ENCODE measurements around the gene APBB3.

The APBB3 gene

DNA sequence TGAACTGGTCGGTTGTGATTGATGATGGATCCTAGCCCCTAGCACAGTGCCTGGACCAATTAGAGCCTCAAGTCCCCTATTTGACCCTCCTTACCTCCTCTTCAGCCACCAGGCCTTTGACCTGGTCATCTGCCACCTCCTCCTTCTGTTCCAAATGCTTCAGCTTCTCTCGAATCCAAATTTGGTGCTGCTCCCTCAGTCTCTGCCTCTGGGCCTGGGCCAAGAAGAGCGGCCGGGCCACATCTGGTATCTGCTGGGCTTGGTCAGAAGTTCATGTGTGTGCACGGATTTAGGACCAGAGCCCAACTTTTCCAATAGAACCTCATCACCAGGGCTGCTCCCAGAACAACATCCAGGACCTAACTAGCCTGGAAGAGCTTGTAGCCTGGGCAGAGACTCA, 6.7 kb upstream of the APBB3 start:
- POLR2A ChIA-PET, result interaction anchor here (1.0 to 2.8 kb wide), 3 partner anchors 8 to 76 kb away, joined by 3 to 16 read pairs (median 6); partner anchors contain the start of genes IK, NDUFA2 and SRA1

DNA sequence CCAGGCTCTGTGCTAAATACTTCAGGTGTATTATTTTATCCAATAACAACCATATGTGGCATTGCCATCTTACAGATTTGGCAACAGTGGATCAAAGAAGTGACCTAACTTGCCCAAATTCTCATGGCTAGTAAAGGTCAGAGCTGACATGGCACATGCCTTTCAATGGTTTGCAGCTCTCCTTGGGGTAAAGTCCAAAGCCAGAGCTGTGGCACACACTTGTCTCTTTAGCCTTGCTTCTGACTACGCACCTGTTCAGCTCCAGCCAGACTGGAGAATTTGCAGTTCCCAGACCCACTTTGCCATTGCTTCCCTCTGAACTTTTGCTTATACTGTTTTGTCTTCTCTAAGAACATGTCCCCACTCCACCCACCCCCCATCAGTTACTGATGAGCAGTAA, 6.1 kb upstream of the APBB3 start:
- POLR2A ChIA-PET, result interaction anchor here (0.6 to 2.8 kb wide), 3 partner anchors 13 to 76 kb away, joined by 4 to 16 read pairs (median 5); partner anchors contain the start of genes IK, NDUFA2 and SRA1
- CTCF ChIA-PET, result no interaction called here

More for the DNA sequence above, 6.7 kb upstream of the APBB3 start:
- no peak for DNase-seq (ENCODE audit: extremely low spot score)
- CTCF ChIA-PET, result no interaction called here
- no peak for TF ChIP-seq FOXK2 (IDR thresholded peaks at IDR 0.05)
- TF ChIP-seq HDGF (IDR thresholded peaks at IDR 0.05; ENCODE audit: borderline replicate concordance), result no peak
- TF ChIP-seq FOXM1 (IDR thresholded peaks at IDR 0.05; ENCODE audit: borderline replicate concordance), result no peak

DNA sequence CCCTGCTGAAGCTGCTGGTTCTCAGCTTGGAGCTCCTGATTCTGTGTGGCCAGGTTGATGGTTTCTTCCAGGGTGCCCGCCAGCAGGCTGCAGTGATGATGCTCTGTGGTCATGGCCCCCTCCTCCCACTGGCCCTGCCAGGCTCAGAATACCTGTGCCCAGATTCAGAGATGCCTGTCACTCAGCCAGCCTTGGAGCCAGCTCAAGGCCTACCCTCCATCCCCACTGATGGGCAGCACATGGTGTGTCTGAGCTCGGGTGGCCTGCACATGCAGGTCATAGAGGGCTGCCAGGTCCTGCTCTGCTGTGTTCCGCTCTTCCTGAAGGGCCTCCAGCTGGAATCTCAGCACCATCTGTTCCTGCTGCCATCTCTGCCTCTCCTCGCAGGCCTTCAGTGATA, 5.7 kb upstream of the APBB3 start:
- DNase-seq (ENCODE audit: extremely low spot score), result no peak
- CTCF ChIA-PET, result no interaction called here
- TF ChIP-seq CTBP1 (IDR thresholded peaks at IDR 0.05; ENCODE audit: borderline replicate concordance), result no peak
- TF ChIP-seq ELF4 (IDR thresholded peaks at IDR 0.05), result no peak
- TF ChIP-seq FOXK2 (IDR thresholded peaks at IDR 0.05), result no peak
- TF ChIP-seq LEF1 (IDR thresholded peaks at IDR 0.05; ENCODE audit: borderline replicate concordance), result no peak
- no peak for TF ChIP-seq FOXA1 (IDR thresholded peaks at IDR 0.05)
- no peak for TF ChIP-seq HDGF (IDR thresholded peaks at IDR 0.05; ENCODE audit: borderline replicate concordance)
- no peak for TF ChIP-seq SP1 (IDR thresholded peaks at IDR 0.05)
- no peak for TF ChIP-seq L3MBTL2 (conservative IDR thresholded peaks at IDR 0.05)
- no peak for TF ChIP-seq ZNF384 (IDR thresholded peaks at IDR 0.05)
- no peak for TF ChIP-seq BHLHE40 (IDR thresholded peaks at IDR 0.05; ENCODE audit: borderline replicate concordance)
- TF ChIP-seq ARNT (IDR thresholded peaks at IDR 0.05), result no peak
- POLR2A ChIA-PET, result interaction anchor here (0.6 to 2.8 kb wide), 4 partner anchors 8 to 77 kb away, joined by 3 to 16 read pairs (median 4); partner anchors contain the start of genes IK, NDUFA2 and SRA1

More for the DNA sequence above, 6.1 kb upstream of the APBB3 start:
- TF ChIP-seq SUZ12 (IDR thresholded peaks at IDR 0.05), result no peak
- TF ChIP-seq SP1 (IDR thresholded peaks at IDR 0.05), result no peak
- no peak for TF ChIP-seq FOXA1 (IDR thresholded peaks at IDR 0.05)
- TF ChIP-seq HDGF (IDR thresholded peaks at IDR 0.05; ENCODE audit: borderline replicate concordance), result no peak
- TF ChIP-seq L3MBTL2 (conservative IDR thresholded peaks at IDR 0.05), result no peak
- no peak for TF ChIP-seq ZNF384 (IDR thresholded peaks at IDR 0.05)
- no peak for TF ChIP-seq FOXK2 (IDR thresholded peaks at IDR 0.05)
- TF ChIP-seq, protein P1, sequence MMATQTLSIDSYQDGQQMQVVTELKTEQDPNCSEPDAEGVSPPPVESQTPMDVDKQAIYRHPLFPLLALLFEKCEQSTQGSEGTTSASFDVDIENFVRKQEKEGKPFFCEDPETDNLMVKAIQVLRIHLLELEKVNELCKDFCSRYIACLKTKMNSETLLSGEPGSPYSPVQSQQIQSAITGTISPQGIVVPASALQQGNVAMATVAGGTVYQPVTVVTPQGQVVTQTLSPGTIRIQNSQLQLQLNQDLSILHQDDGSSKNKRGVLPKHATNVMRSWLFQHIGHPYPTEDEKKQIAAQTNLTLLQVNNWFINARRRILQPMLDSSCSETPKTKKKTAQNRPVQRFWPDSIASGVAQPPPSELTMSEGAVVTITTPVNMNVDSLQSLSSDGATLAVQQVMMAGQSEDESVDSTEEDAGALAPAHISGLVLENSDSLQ (IDR thresholded peaks at IDR 0.05), result no peak
- no peak for TF ChIP-seq FOXM1 (IDR thresholded peaks at IDR 0.05; ENCODE audit: borderline replicate concordance)
- TF ChIP-seq ARNT (IDR thresholded peaks at IDR 0.05), result no peak
- no peak for TF ChIP-seq ELF4 (IDR thresholded peaks at IDR 0.05)
- no peak for TF ChIP-seq LEF1 (IDR thresholded peaks at IDR 0.05; ENCODE audit: borderline replicate concordance)
- no peak for TF ChIP-seq NFRKB (IDR thresholded peaks at IDR 0.05)
- TF ChIP-seq TARDBP (IDR thresholded peaks at IDR 0.05), result no peak
- no peak for TF ChIP-seq CTBP1 (IDR thresholded peaks at IDR 0.05; ENCODE audit: borderline replicate concordance)
- no peak for TF ChIP-seq BHLHE40 (IDR thresholded peaks at IDR 0.05; ENCODE audit: borderline replicate concordance)
- no peak for DNase-seq (ENCODE audit: extremely low spot score)

DNA sequence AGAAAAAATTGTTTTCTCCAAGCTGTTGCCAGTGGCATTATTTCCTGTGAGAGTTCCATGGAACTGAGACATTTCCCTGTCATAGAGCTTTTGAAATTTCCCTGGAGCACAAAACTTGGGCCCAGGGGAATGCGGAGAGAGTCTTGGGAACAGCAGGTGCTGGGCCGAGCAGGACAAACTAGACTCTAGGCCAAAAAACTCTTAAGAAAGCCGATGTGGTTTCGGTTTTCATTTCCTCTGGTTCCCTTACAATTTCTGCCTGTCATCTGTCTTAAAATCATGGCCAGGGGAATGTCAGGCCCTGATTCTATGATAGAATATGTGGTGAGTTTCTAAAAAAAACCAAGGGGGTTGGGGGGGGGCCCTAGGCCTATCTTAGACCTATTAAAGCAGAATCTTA, 4.8 kb upstream of the APBB3 start:
- no peak for DNase-seq (ENCODE audit: extremely low spot score)
- POLR2A ChIA-PET, result interaction anchor here (0.9 to 2.8 kb wide), 3 partner anchors 9 to 78 kb away, joined by 3 to 16 read pairs (median 15); partner anchors contain the start of genes IK, NDUFA2 and SRA1
- no peak for TF ChIP-seq FOXA1 (IDR thresholded peaks at IDR 0.05)
- TF ChIP-seq L3MBTL2 (conservative IDR thresholded peaks at IDR 0.05), result no peak
- TF ChIP-seq ARNT (IDR thresholded peaks at IDR 0.05), result no peak
- no peak for TF ChIP-seq TARDBP (IDR thresholded peaks at IDR 0.05)
- no peak for TF ChIP-seq BHLHE40 (IDR thresholded peaks at IDR 0.05; ENCODE audit: borderline replicate concordance)
- TF ChIP-seq FOXM1 (IDR thresholded peaks at IDR 0.05; ENCODE audit: borderline replicate concordance), result no peak
- no peak for TF ChIP-seq SUZ12 (IDR thresholded peaks at IDR 0.05)
- TF ChIP-seq, protein P1 (IDR thresholded peaks at IDR 0.05), result no peak
- TF ChIP-seq FOXK2 (IDR thresholded peaks at IDR 0.05), result no peak
- TF ChIP-seq CTBP1 (IDR thresholded peaks at IDR 0.05; ENCODE audit: borderline replicate concordance), result no peak
- no peak for TF ChIP-seq NFRKB (IDR thresholded peaks at IDR 0.05)
- no peak for TF ChIP-seq ZNF384 (IDR thresholded peaks at IDR 0.05)
- no peak for TF ChIP-seq SP1 (IDR thresholded peaks at IDR 0.05)
- no peak for TF ChIP-seq HDGF (IDR thresholded peaks at IDR 0.05; ENCODE audit: borderline replicate concordance)
- no peak for TF ChIP-seq LEF1 (IDR thresholded peaks at IDR 0.05; ENCODE audit: borderline replicate concordance)
- TF ChIP-seq ELF4 (IDR thresholded peaks at IDR 0.05), result no peak
- CTCF ChIA-PET, result no interaction called here

DNA sequence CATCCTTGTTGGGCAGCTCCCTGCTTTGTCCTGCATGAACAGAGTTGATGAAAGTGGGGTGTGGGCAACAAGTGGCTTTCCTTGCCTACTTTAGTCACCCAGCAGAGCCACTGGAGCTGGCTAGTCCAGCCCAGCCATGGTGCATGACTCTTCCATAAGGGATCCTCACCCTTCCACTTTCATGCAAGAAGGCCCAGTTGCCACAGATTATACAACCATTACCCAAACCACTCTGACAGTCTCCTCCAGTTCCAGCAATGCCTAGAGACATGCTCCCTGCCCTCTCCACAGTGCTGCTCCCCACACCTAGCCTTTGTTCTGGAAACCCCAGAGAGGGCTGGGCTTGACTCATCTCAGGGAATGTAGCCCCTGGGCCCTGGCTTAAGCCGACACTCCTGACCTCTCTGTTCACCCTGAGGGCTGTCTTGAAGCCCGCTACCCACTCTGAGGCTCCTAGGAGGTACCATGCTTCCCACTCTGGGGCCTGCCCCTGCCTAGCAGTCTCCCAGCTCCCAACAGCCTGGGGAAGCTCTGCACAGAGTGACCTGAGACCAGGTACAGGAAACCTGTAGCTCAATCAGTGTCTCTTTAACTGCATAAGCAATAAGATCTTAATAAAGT, 4.2 kb upstream of the APBB3 start:
- TF ChIP-seq ELF4 (IDR thresholded peaks at IDR 0.05), result no peak
- no peak for TF ChIP-seq LEF1 (IDR thresholded peaks at IDR 0.05; ENCODE audit: borderline replicate concordance)
- TF ChIP-seq HDGF (IDR thresholded peaks at IDR 0.05; ENCODE audit: borderline replicate concordance), result no peak
- no peak for TF ChIP-seq FOXM1 (IDR thresholded peaks at IDR 0.05; ENCODE audit: borderline replicate concordance)
- TF ChIP-seq CTBP1 (IDR thresholded peaks at IDR 0.05; ENCODE audit: borderline replicate concordance), result no peak
- TF ChIP-seq ARNT (IDR thresholded peaks at IDR 0.05), result no peak
- DNase-seq (ENCODE audit: extremely low spot score), result no peak
- ChIA-PET CTCF (interaction anchor here (0.7 kb wide), 1 partner anchor 74 kb away, joined by 4 read pairs; no protein-coding TSS in a partner anchor), POLR2A (interaction anchor here (2.8 kb wide), 1 partner anchor 11 kb away, joined by 15 read pairs; the partner anchor contains the start of gene SRA1)

DNA sequence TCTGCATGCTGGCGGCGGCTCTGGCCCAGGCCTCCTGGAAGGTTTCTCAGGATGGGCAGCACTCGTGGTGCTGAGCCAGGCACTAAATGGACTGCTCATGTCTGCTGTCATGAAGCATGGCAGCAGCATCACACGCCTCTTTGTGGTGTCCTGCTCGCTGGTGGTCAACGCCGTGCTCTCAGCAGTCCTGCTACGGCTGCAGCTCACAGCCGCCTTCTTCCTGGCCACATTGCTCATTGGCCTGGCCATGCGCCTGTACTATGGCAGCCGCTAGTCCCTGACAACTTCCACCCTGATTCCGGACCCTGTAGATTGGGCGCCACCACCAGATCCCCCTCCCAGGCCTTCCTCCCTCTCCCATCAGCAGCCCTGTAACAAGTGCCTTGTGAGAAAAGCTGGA, 3.5 kb upstream of the APBB3 start:
- CTCF ChIA-PET, result interaction anchor here (0.7 kb wide), 1 partner anchor 75 kb away, joined by 4 read pairs; no protein-coding TSS in a partner anchor
- POLR2A ChIA-PET, result interaction anchor here (2.8 kb wide), 1 partner anchor 10 kb away, joined by 15 read pairs; the partner anchor contains the start of gene SRA1
- TF ChIP-seq HDGF (IDR thresholded peaks at IDR 0.05; ENCODE audit: borderline replicate concordance) (no peak), ARNT (IDR thresholded peaks at IDR 0.05) (no peak), LEF1 (IDR thresholded peaks at IDR 0.05; ENCODE audit: borderline replicate concordance) (no peak), SUZ12 (IDR thresholded peaks at IDR 0.05) (no peak), CTBP1 (IDR thresholded peaks at IDR 0.05; ENCODE audit: borderline replicate concordance) (no peak), BHLHE40 (IDR thresholded peaks at IDR 0.05; ENCODE audit: borderline replicate concordance) (no peak), SP1 (IDR thresholded peaks at IDR 0.05) (no peak), FOXK2 (IDR thresholded peaks at IDR 0.05) (no peak), FOXM1 (IDR thresholded peaks at IDR 0.05; ENCODE audit: borderline replicate concordance) (no peak), ELF4 (IDR thresholded peaks at IDR 0.05) (no peak), FOXA1 (IDR thresholded peaks at IDR 0.05) (no peak), NFRKB (IDR thresholded peaks at IDR 0.05) (no peak), ZNF384 (IDR thresholded peaks at IDR 0.05) (no peak), L3MBTL2 (conservative IDR thresholded peaks at IDR 0.05) (no peak), TARDBP (IDR thresholded peaks at IDR 0.05) (no peak)
- TF ChIP-seq, protein P1 (IDR thresholded peaks at IDR 0.05), result no peak
- no peak for DNase-seq (ENCODE audit: extremely low spot score)
